HG02678 (cell line): ENCODE data around the gene BRD3OS.

ENCODE experiments used
- ATAC-seq: cut with Tn5 transposase; IDR thresholded peaks from one replicate; pipeline ENCODE4 v1.9.1; 2021; ENCODE audit warnings: mild to moderate bottlenecking, moderate library complexity; ENCODE audit not compliant: unreplicated experiment

BRD3OS gene, protein sequence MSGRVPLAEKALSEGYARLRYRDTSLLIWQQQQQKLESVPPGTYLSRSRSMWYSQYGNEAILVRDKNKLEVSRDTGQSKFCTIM

DNA sequence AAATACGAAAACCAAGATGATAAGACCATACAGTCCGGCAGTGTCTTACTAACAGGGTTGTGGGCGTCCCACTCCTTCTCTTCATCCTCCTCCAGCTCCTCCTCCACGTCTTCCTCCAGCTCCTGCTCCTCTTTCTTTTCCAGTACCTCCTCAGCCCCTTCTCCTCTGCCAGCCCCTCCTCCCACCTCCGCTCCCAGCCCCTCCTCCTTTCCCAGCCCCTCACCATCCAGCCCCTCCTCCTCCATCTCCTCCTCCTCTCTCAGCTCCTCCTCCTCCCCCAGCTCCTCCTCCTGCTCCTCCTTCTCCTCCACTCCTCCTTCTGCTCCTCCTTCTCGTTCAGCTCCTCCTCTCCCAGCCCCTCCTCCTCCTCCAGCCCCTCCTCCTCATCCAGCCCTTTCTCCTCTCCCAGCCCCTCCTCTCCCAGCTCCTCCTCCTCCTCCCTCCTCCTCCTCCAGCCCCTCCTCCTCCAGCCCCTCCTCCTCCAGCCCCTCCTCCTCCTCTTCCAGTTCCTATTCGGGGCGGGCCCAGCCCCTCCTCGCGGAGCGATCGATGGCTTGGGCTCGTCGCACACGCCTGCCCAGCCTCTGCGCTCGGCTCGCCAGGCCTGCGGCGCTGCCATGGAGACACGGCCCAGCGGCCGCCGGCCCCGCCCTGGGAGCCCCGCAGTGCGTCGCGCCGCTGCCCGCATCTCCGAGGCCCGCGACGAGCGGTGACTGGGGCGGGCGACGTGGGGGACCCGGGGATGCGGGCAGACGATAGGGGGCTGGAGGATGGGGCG lies at the start of gene BRD3OS:
Gene BRD3OS (plus strand): TSS at position 654 of the 778 bp plus-strand sequence. CDS start 1,267 bp downstream, outside the sequence.
- ATAC-seq = peak; percentile 91

DNA sequence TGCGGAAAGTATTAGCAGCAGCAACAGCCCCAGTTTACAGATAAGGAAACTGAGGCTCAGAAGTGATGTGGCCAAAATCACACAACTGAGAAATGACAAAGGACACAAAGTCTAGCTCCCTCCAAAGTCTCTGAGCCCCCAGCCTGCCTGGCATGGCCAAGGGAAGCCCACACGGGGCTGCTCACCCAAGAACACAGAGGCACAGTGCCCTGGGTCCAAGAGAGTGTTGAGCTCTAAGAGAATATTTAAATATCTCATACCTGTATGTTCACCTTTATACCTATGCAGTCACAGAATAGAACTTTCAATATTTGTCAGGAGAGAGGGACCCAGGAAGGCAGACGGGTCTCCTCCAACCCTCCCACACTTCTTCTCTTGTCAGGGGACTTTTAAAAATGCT lies 49.8 kb upstream of the BRD3OS start:
- ATAC-seq = no peak

DNA sequence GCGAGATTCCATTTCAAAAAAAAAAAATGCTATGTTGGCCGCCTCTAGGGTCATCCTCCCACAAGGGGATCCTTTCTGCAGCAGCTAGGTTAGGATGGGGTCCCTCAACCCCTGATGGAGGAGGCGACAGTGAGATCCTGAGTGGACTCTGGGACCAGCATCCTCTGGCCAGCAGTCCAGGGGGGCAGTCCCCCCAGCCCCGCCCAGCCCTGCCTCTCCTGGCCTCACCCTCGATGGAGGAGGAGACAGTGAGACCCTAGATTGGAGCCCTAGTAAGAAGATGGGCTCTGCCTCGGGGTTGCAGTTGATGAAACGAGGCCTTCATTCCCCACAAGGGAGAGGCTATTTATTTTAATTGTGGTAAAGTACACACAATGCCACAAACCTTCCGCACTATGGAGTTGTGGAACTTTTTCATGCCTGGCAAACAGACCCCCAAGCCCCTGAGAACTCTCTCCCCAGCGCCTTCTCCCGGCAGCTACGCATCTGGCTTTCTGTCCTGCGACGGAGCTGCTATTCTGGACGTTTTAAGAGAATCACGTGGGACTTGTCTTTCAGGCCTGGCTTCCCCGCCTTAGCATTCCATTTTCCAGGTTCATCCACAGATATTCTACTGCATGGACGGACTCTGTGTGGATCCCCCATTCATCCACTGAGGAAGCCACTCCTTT lies 49.0 kb upstream of the BRD3OS start:
- ATAC-seq = no peak

DNA sequence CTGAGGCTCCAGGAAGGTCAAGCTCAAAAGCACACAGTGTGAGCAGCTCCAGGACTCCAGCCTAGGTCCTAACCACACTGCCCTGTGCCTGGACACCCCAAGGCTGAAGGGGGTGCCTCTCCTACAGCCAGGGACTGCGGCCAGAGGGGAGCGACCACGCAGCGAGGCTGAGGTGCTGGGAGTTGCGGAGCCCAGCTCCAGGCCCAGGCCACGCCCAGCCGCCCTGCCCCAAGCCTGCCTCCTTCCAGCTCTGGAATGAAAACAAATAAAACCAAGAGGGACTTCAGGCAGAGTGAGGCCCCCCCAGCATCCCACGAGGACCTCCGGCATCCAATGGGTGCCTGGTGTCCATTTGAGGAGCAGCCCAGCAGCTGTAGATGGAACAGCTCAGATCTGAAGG lies 48.4 kb upstream of the BRD3OS start:
- ATAC-seq = no peak

DNA sequence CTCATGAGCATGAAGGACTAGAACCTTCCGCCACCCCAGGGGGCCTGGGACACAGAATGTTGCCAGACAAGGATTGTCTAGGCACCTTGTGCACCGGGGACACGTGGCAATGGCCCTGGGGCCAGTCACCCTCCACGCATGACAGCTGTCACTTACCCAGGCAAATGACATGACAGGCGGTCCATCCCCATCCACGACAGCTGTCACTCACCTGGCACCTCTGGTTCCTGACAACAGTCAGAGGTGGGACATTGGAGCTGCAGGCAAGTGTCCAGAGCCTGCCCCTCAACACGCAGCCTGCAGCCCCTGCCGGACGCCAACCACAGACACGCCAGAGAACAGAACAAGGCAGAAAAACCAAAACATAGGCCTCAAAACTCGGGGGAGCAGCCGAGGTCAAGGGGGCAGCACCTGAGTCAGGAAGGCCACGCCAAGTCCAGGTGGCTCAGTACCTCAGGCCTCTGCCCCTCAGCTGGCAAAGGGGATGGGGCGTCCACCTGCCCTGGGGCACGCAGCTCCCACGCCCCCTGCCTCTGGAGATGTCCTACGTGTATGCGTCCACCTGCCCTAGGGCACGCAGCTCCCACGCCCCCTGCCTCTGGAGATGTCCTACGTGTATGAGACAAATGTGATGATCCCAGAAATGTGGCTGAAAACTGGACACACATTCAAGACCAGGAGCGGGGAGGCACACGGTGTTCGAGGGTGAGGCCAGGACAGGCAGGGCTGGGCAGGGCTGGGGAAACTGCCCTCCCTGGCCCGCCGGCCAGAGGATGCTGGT lies 47.7 kb upstream of the BRD3OS start:
- ATAC-seq = no peak

DNA sequence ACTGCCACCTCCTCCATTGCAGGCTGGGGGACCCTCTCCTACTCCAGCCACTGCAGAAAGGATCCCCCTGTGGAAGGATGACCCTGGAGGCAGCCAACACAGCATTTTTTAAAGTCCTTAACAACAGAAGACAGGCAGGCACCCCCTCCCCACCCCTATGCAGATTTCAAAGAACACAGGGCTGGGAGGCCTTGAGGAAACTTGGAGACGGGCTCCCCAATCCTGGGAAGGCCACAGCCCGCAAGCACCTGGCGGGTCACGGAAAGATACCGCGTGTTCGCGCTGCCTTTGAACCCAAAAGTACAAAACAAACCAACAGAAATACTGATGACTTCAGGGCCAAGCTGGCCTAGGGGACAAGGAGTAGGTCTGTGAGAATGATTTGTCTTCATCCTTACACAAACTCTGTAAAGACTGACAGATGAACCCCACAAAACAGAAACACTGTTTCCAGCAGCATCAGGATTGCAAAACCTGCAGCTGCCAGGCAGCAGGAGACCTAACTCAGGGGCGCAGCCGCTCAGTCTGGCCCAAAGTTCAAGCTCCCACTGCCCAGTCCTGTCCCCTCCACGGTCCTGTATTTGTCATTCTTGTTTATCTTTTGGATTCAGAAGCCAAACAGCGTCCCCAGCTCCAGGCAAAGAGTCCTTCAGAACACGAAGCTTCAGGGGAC lies 46.9 kb upstream of the BRD3OS start:
- no peak for ATAC-seq

DNA sequence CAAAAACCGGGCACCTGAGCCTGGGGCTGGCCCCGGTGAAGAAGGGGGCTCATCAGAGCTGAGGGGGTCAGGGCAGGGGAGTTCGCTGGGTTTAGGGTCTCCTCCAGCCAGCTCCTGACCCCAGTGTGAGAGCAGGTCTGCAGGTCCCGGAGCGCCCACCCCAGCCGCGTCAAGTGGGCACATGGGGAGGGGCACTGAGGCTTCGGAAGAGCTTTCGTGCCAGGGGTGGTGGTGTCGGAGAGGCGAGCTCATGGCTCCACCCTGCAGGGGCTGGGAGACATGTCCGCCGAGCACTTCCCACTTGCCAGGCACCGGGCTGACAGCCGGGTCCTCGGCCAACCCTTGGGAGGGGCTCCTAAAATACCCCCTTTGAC lies 46.4 kb upstream of the BRD3OS start:
- ATAC-seq = no peak

DNA sequence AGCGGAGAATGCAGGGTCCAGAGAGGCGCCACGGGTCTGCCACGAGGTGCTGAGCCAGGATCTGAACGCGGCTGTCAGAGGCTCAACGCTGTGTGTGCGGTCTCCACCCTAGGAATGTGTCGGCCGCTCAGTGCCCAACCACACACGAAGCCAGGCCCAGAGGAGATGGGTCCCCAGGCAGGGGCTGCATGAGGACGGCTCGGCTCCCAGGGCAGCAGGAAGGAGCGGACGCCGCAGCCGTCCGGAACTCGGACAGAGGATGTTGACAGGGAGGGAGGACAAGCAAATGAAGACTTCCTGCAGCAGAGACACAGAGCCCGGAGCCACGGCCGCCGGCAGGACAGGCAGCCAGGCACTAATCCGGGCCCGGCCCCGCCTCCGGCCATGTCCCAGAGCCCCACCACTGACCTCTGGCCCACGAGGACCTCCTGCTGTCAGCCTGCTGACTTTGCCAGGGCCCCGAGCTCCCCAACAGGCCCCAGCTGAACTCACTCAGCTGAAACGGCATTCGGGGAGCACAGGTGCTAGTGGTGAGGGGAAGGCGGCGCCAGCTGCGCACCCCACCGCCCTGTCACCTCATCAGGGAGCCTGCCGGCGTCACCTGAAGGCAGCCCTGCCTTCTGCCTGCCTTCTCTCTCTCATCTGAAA lies 45.9 kb upstream of the BRD3OS start:
- peak; percentile 58 for ATAC-seq

DNA sequence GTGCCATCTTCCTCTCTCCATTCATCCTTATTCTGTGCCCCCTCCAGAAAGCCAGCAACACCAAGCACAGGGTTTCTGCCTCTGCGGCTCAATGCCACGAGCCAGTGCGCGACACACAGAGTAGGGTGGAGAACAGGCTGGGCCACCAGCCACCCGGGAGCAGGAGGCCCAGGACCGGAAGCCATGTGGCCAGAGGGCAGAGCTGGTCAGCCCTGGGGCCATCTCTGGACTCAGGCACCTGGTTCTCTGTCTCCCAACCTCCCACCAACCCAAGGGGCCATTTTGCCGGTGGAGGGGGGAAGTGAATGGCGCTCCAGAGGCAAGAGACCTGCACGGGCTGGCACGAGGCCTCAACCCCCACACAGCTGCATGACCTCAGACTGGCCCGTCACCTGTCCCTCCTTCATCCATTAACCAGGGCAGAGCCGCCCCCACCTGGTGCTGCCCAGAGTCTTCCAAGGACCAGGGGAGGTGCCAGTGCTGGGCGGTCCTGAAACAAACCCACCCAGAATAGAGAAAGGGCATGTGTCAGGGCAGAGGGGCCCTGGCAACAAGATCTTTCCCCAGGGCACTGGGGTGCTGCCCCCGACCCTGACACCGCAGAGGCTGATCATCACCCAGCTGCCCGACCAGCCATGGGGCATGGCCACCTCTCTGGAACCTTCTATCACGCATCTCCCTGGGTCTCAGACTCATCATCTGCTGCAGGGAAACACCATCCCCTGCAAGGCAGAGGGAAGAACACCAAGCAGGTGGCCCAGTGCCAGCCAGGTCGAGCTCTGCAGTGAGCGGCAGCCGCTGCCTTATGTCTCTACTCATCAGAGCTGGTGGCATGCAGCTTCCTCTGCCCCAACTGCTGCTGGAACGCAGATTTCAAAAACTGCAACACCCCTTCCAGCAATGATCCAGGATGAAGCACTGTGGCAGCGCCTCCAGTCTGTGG lies 45.1 kb upstream of the BRD3OS start:
- ATAC-seq = no peak

DNA sequence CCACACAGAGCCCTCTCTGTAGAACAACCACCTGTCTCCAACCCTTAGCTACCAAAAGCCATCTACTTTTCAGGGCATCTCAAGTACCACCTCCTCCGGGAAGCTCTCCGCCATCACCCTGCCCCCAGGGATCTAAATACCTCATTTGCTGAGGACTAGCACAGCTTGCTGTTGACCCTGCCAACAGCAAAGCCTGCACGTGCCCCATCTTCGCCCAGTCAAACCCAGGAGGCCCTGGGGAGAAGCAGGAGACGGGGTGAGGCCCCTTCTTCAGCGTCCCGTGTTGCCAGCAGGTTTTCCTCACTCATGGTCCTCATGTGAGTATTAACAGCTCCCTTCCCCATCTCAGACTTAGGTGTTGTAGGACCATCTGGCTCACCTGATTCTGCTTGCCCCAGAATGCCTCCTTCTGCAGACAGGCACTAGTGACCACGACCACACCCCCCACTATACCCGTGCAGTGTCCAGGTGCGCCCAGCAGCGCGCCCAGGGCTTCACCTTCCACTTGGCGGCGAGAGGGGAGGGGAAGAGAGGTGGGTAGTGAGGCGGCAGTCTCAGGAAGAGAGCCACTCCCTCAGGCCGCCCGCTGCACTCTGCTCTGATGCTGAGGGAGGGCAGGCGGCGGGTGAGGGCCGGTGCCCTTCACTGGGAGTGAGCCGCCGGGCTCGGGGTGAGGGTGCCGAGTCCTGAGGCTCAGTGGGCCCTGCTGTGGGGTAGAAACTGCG lies 44.3 kb upstream of the BRD3OS start:
- ATAC-seq = no peak

DNA sequence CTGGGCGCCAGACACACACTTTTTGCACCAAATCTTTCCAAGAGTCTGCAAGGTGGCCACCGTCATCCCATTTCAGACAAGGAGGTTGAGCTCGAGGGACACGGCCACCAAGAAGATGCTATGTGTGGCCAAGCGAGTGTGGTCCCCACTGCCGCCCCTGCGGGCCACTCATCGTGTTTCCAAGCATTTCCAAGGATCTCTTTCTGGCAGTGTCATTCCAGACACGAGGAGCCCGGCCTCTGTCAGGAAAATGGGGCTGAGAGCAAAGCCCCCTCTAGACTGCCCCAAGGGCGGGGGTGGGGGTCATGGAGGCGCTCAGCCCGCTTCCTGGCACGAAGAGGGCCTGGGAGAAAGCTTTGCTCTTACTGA lies 43.7 kb upstream of the BRD3OS start:
- ATAC-seq = no peak

DNA sequence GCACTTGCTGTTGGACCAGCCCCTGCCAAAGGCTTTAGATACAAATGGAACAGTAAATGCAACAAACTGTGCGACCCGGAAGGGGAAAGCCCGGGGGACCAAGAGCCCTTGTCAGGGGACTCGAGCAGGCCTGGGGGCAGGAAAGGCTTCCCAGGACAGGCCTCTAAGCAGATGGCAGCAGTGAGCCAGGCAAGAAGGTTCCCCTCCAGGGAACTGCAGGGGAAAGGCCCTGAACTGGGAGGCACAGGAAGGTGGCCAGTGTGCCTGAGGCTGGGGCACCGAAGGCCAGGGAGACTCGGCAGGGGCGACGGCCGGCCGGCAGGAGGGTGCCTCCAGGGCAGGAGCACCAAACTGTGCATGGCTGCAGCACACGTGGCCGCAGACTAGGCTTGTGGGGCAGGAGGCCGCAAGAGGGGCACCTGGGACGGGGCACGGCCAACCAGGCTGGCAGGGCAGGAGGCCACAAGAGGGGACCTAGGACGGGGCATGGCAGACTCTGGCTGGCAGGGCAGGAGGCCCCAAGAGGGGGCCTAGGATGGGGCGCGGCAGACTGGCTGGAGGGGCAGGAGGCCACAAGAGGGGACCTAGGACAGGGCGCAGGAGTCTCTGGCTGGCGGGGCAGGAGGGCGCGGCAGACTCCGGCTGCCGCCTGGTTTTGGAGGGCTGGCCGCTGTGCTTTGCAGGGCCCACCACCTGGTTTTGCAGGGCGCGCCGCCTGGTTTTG lies 43.2 kb upstream of the BRD3OS start:
- ATAC-seq = no peak

DNA sequence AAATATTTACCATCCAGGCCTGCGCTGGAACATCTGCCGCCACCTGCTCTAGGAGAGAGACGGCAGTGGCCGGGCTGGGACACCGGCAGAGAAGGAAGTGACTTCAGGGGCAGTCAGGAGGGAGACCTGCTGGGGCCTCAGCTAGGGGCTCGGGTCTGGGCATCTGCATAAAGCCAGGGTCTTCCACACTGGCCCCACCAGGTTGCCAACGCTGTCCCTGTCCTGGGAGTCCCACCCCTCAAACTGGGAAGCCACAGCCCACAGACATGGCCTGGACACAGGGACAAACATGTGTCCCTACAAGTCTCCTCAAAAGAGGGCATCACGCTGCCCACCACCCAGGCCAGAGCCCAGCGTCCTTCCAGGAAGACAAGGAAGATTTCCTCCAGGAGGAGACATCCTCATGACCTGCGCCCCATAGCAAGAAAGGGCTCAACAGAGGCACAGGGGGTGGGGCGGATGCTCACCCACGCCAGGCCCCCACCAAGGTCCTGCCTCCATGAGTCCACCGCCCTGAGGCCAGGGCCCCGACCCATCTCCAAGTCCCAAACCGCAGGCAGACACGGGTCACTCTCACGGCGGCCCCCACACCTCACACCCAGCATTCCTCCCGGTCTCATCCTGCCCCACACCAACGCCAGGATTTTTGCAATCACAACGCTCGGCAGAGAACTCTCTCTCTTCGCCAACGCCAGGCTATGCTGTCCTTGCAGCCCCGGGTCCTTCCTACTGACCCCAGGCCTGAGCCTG lies 42.1 kb upstream of the BRD3OS start:
- no peak for ATAC-seq

DNA sequence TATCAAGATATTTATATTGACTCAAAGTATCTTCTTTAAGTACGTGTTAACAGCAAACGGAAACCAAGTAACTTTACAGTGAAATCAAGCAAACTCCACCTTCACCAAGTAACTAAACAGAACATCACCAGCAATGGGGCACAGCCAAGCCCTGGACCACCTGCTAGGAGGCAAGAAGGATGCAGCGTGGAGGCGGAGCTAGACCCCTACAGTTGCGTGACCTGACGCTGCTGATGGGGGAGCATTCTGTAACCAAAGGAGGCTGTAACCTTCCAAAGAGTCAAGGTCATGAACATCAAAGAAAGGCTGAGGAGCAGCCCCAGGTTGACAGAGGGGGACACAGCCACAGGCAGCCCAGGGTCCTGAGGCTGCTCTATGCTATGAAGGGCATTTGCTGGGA lies 39.2 kb upstream of the BRD3OS start:
- ATAC-seq = no peak

DNA sequence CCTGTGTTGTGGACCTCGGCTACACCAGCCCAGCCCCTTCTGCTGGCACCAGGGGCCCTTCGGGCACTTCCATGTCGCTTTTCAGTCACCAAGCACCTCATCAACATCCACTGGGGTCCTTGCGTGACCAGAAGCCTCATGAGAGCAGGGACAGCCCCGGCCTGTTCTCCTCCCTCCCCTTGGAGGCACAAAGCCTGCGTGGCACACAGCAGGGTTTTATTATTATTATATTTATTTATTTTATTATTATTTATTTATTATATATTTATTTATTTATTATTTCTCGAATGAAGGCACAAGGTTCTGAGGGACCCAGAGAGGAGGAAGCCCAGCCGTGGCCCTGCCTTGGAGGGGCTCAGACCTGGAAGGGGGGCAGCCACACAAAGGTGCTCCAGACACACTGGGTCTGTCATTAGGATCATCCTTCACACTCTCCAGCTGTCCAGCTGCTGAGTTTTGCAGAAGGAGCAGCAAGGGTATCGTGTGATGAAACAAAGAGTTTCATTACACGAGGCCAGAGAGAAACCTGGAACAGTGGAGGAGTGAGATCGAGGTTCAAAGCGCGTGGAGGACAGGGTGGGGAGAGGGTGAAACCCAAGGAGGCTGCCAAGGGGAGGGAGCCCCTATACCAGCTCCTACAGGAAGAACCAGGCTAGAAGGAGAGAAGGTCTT lies 38.4 kb upstream of the BRD3OS start:
- no peak for ATAC-seq

DNA sequence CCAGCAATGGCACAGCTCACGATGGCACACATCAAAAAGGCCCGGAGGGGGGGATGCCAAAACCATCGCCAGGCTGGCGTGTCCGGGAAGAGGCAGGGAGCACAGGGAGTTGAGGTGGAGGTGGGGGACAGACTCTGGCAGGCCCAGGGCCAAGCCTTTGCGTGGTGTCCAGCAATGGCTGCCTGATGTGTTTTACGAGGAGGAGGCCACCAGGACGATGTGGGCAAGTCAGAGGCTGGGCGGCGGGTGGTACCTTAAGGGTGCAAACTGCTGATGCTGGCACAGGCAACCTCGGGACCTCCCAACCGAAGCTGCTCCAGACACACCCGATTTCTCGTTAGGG lies 37.9 kb upstream of the BRD3OS start:
- ATAC-seq = no peak
